Dedifferentiated amniotic fluid mesenchymal stem cell (primary cell): ENCODE measurements around the gene RAD52.

Source experiments
- DNase-seq: peaks from one replicate; pipeline ENCODE4 v3.0.0-alpha.2; 2016; ENCODE audit errors: extremely low spot score

Gene RAD52

DNA sequence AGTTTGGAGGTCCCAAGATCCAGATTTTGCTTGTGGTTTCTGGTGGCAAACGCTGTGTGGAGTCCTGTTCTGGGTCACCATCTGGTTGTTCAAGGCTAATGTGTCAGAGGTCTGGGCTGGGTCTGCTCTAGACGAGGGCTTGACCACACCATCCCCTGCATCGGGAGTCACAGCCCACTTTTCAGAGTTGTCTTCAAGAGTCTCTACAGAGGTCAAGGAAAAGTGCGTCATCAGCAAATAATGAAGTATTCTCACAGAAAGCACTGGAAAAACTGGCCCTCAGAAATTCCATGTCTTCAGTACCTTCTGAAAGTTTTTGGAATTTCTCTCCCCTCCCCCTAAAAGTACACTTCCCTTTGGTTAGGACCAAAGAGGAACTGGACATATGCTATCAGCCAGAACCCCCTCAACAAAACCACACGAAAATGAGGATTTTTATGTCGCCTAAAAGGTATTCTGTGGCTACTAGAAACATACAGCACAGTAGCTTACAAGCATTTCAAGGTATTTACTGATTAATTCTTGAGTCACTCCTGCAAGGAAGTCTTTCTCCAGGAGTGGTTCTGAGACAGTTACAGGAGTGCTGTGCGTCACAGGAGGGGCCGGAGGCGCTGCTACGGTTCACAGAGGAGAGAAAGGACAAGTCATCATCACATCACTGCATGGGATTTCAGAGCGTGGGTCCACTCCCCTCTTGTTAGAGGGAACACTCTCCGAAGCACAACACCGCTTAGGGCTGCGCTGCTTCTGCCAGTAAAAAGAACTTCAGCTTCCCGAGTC lies 35.4 kb downstream of the RAD52 start:
- DNase-seq: no peak

GRCh38 chr12:912466-913235 lies 36.8 kb downstream of the RAD52 start:
- no peak for DNase-seq

DNA sequence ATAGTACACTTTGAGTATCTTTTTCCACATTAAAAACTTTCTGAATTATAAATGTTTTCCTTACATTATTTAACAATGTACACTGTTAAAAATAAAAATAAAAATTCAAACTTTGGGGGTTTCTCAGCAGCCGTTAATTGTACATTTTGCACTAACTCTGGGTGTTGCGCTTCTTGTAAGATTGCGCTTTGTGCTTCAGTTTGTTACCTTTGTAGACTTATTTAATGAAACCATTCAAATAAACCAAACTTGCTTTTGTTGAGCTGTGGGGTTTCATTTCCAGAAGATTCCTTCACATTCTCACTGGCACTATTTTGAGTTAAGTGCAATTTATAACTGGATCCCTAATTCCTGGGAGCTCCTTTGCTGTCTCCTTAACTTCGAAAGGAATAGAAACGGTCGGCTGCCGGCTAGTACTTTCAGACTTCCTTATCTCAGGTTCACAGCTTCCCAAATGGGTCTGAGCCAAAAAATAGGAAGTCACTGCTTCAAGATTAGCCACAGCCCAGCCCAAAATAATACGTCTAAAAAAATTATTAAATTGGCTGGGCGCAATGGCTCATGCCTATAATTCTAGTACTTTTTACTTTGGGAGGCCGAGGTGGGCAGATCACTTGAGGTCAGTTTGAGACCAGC lies 38.2 kb downstream of the RAD52 start:
- DNase-seq: no peak

GRCh38 chr12:910416-910815 lies 39.1 kb downstream of the RAD52 start:
- DNase-seq: no peak

GRCh38 chr12:909861-910260 lies 39.6 kb downstream of the RAD52 start:
- DNase-seq: no peak

DNA sequence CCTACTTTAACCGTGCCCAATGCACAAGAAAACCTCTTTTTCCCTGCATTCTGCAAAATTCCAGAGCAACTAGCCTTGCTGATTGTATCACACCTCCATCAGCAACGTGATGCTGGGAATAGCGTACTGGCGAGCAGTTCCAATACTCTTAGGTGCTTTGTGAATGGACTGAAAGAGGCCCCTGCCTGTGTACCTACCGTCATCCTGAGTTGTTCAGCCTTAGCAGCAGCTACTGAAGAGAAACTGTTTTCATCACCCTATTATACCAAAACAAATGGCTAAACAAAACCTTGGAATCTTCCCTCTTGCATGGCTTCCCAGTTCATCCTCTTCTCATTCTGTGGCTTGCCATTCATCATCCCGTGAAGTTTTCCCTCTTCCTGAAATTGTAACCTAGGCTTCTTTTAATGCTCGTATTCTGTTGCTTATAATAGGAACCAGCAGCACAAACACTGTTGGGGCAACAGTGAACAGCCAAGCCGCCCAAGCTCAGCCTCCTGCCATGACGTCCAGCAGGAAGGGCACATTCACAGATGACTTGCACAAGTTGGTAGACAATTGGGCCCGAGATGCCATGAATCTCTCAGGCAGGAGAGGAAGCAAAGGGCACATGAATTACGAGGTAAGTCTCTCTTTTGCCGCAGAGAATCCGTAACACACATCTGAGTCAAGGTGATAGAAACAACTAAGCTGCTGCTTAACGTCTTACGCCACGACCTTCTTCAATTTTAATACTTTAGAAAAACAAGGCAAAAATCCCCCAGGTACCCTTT lies 41.9 kb downstream of the RAD52 start:
- DNase-seq: no peak

- DNase-seq: no peak
Measured at GRCh38 chr12:906062-906585, 43.4 kb downstream of the RAD52 start.

DNA sequence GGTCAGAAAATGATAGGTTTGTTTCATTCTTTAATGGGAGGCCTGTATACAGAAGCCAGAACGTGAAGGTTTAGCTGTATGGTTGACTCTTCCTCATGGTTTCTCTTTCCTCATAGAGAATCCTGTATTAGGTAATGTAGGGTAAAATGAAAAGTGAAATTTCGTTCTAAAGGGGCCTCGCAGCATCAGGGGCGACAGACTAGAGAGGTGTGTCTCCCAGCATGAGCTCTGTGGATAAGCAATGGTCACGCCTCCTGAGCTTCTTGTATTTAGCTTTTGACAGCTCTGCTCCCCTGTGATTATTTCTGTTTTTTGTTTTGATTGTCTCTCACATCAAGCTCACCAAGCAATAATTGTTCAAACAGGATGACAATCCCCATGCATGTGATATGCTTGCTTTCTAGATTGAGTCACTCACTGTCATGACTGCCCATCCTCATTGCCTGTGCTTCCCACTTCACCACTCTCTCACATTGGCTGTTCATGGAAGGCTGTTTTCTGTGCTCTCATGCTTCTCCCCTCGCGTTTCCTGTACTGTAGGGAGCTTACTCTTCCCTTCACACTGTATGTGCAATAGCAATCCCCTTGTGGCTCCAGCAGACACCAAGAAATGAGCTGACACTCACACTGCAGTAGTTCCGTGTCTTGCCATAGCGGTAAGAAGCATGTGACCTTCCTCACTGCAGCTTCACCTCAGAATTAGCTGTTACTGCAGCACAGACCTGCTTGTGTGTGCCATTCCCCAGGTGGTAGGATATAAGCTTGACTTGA lies 44.0 kb downstream of the RAD52 start:
- DNase-seq: no peak

GRCh38 chr12:904010-904414 lies 45.5 kb downstream of the RAD52 start:
- no peak for DNase-seq

- DNase-seq: no peak
Measured at GRCh38 chr12:903055-903454, 46.4 kb downstream of the RAD52 start.

DNA sequence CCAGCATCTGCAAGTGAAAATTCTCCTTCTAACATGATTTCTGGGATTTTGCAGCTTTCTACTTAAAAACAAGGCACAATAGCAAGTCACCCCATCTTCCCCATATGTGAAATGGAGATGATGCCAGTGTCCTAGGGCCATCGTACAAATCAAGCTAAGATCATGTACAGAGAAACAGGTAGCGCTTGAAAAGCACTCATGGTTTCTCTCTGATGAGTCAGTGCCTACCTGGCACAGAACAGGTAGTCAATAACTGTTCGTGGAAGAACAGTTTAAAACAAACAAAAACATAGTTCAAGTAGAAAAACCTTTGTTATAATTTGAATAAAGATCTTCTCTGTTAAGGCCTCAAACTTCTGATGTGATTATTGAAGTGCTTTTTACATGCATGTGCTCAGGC lies 46.9 kb downstream of the RAD52 start:
- DNase-seq: no peak

GRCh38 chr12:897386-897785 lies 52.1 kb downstream of the RAD52 start:
- DNase-seq: no peak

GRCh38 chr12:896031-896430 lies 53.5 kb downstream of the RAD52 start:
- no peak for DNase-seq

GRCh38 chr12:894226-894625 lies 55.3 kb downstream of the RAD52 start:
- DNase-seq: no peak

GRCh38 chr12:886206-886605 lies 63.3 kb downstream of the RAD52 start:
- DNase-seq: no peak

DNA sequence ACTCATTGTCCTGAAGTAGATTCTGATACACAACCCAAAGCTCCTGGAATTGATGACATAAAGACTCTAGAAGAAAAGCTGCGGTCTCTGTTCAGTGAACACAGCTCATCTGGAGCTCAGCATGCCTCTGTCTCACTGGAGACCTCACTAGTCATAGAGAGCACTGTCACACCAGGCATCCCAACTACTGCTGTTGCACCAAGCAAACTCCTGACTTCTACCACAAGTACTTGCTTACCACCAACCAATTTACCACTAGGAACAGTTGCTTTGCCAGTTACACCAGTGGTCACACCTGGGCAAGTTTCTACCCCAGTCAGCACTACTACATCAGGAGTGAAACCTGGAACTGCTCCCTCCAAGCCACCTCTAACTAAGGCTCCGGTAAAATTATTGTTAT lies 63.8 kb downstream of the RAD52 start:
- no peak for DNase-seq

GRCh38 chr12:884746-885414 lies 64.6 kb downstream of the RAD52 start:
- DNase-seq: no peak

- no peak for DNase-seq
Measured at GRCh38 chr12:880656-881055, 68.8 kb downstream of the RAD52 start.

DNA sequence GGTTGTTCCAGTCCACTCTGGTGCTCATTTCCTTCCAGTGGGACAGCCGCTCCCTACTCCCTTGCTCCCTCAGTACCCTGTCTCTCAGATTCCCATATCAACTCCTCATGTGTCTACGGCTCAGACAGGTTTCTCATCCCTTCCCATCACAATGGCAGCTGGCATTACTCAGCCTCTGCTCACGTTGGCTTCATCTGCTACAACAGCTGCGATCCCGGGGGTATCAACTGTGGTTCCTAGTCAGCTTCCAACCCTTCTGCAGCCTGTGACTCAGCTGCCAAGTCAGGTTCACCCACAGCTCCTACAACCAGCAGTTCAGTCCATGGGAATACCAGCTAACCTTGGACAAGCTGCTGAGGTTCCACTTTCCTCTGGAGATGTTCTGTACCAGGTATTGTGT lies 69.9 kb downstream of the RAD52 start:
- DNase-seq: no peak

- no peak for DNase-seq
Measured at GRCh38 chr12:873954-874353, 75.5 kb downstream of the RAD52 start.

DNA sequence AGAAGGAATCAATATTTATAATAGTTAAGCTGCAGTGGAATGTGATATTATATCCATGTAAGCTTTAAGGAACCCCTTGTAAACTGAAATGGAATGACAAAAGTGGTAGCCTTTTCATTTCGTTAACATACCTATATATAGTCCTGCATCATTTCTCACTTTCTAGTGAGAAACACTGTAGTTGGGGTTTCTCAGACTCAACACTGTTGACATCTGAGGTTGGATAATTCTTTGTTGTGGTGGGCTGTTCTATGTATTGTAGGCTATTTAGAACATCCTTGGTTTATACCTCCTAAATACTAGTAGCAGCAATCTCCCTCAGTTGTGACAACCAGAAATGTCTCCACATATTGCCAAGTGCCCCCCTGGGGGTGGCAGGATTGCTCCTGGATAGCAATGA lies 79.1 kb downstream of the RAD52 start:
- DNase-seq: no peak
